Kidney (tissue), 14 donors: ENCODE results near the gene RNGTT. TPM values are rescaled to one million over a fixed set of nuclear protein-coding genes. Genes with fewer than 3 reads are reported as not detected.

ENCODE experiments used
- DNase-seq, 5 donors: peaks; one replicate each; pipeline ENCODE4 v3.0.0-alpha.2; 2013 to 2020
- FAIRE-seq: peaks from 2 replicates; lab custom pipeline; 2012; peaks lifted over from hg19 to GRCh38; lab: Jason Lieb, UNC
- H3K27ac ChIP-seq, 2 donors: one replicate each; pipeline ENCODE4 v1.7.0; 2013; ENCODE audit warnings: low read depth in 2 of 2, low read length in 2 of 2, inconsistent platforms in 1 of 2
- H3K27me3 ChIP-seq: one replicate; pipeline ENCODE4 v1.7.1; 2013; ENCODE audit warnings: low read length, inconsistent platforms; ENCODE audit not compliant: control insufficient read depth, insufficient read depth
- H3K36me3 ChIP-seq, 3 donors: one replicate each; pipeline versions ENCODE4 v1.7.0 to v1.7.1; 2013; ENCODE audit warnings: low read length in 3 of 3, control low read depth in 1 of 3, inconsistent platforms in 1 of 3; ENCODE audit not compliant: insufficient read depth in 3 of 3, control insufficient read depth in 2 of 3
- H3K4me1 ChIP-seq, 3 donors: one replicate each; pipeline versions ENCODE4 v1.7.0 to v1.7.1; 2013; ENCODE audit warnings: low read length in 3 of 3, inconsistent platforms in 1 of 3, low read depth in 1 of 3; ENCODE audit not compliant: control insufficient read depth in 2 of 3, insufficient read depth in 2 of 3
- H3K4me3 ChIP-seq, 3 donors: one replicate each; pipeline versions ENCODE4 v1.7.0 to v1.8.1; 2013; ENCODE audit warnings: low read length in 3 of 3, control low read depth in 1 of 3, inconsistent platforms in 1 of 3
- H3K9ac ChIP-seq, 3 donors: one replicate each; pipeline versions ENCODE4 v1.7.0 to v1.7.1; 2013; ENCODE audit warnings: low read length in 3 of 3, control low read depth in 1 of 3, inconsistent platforms in 1 of 3
- H3K9me3 ChIP-seq, 3 donors: one replicate each; pipeline versions ENCODE4 v1.7.0 to v1.7.1; 2013; ENCODE audit warnings: low read length in 3 of 3, control low read depth in 1 of 3, inconsistent platforms in 1 of 3; ENCODE audit not compliant: control insufficient read depth in 2 of 3, insufficient read depth in 1 of 3
- intact Hi-C: fragments of 100-400 bp; cut with DNase I; formaldehyde crosslinking; loops from one replicate; pipeline ENCODE4 v1.11.1; 2022
- polyA plus RNA-seq: library from polyadenylated mRNA; stranded (reverse); fragments of 350-450 nt; fragmentation: Illumina TruSeq; extraction: RNeasy Lipid Tissue Mini Kit (QIAGEN cat#74804); gene quantifications from one replicate; pipeline ENCODE4 v1.2.3, GENCODE V29; 2014; ENCODE audit warnings: low read depth, low replicate concordance; ENCODE audit not compliant: insufficient read depth
- total RNA-seq: library from RNA; stranded (reverse); fragmentation: NEBNext Ultra II Directional; extraction: Animal tissue kit (Norgen Biotek cat#: 25700); gene quantifications from one replicate; pipeline ENCODE4 v1.2.1, GENCODE V29; 2021
- TF ChIP-seq, protein P1 (sequence below): IDR thresholded peaks from 3 replicates; pipeline ENCODE4 v1.5.1; 2012; ENCODE audit warnings: mild to moderate bottlenecking, moderate library complexity, borderline replicate concordance; ENCODE audit not compliant: insufficient read depth; ENCODE audit errors: extremely low read depth
- donor health status: control.
- donor health status: control.
- donor health status: control.
- donor health status: control.
- donor health status: control.
- donor health status: DM: yes; HTN: yes; CAD: no.
- donor health status: Normal renal cell carcinoma (clear cell type).

Gene RNGTT
- total and polyA plus RNA-seq, 2 donors from 2014 or later, result 5.4 to 13.8 TPM

DNA sequence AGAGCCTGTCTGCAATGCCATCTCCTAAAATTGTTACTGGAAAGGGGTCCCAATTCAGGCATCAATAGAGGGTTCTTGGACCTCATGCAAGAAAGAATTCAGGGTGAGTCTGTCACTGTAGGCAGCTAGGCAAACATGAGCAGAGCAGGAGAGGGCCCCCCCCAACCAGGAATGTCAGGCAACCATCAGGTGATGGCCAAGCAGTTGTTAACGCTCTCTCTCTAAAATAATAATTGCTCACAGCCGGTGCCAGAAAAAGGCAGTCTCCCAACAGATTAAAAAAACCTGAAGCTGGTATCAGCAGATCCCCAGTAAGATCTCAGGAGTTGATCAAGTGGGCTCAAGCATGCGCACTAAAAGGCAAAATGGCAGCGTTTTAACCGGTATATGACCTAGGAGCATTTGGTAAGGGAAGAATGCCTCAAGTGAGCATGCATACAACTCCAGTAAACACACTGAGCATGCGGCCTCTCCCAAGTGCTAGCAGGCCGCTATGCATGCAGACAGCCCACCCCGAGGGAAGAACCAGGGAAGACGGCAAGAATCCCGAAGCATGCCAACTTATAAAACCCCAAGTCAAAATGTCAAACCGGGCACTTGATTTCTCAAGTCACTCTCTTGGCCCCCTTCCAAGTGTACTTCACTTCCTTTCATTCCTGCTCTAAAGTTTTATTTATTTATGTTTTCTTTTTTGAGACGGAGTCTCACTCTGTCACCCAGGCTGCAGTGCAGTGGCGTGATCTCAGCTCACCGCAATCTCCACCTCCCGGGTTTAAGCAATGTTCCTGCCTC is 44.0 kb upstream of the RNGTT start:
- intact Hi-C loops, result no loop called here
- DNase-seq (no peak), FAIRE-seq (no peak)
- H3K36me3 ChIP-seq, result no peaks in the 10 kb centered on the region
- no peaks in the 10 kb centered on the region for H3K9me3 ChIP-seq
- TF ChIP-seq, protein P1, sequence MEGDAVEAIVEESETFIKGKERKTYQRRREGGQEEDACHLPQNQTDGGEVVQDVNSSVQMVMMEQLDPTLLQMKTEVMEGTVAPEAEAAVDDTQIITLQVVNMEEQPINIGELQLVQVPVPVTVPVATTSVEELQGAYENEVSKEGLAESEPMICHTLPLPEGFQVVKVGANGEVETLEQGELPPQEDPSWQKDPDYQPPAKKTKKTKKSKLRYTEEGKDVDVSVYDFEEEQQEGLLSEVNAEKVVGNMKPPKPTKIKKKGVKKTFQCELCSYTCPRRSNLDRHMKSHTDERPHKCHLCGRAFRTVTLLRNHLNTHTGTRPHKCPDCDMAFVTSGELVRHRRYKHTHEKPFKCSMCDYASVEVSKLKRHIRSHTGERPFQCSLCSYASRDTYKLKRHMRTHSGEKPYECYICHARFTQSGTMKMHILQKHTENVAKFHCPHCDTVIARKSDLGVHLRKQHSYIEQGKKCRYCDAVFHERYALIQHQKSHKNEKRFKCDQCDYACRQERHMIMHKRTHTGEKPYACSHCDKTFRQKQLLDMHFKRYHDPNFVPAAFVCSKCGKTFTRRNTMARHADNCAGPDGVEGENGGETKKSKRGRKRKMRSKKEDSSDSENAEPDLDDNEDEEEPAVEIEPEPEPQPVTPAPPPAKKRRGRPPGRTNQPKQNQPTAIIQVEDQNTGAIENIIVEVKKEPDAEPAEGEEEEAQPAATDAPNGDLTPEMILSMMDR, result no peak
- H3K4me1 ChIP-seq, result peaks cover 0 to 2% (median 0%) of the 10 kb centered on the region in 3 donors
- peak overlapping the region in 1 of 3 donors; percentile 35 for H3K4me3 ChIP-seq
- H3K27me3 ChIP-seq, result no peaks in the 10 kb centered on the region
- H3K9ac ChIP-seq, result no peak overlapping the region
- H3K27ac ChIP-seq, result no peak overlapping the region

DNA sequence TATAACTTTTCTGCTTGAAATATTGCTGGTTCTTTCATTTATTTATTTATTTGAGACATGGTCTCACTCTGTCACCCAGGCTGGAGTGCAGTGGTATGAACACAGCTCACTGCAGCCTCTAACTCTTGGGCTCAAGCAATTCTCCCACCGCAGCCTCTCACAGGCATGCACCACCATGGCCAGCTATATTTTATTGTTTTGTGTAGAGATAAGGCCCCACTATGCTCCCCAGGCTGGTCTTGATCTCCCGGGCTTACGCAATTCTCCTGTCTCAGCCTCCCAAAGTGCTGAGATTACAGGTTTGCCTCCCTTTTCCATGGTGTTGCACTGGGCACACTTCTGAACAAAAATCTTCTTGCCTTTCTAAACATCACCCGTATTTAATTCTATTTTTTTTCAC is 39.1 kb upstream of the RNGTT start:
- no peak for DNase-seq
- no peak for FAIRE-seq
- no peak overlapping the region for H3K27ac ChIP-seq
- no peak overlapping the region for H3K4me3 ChIP-seq
- H3K4me1 ChIP-seq, result peaks cover 0 to 2% (median 0%) of the 10 kb centered on the region in 3 donors
- TF ChIP-seq, protein P1, result no peak
- no peak overlapping the region for H3K9ac ChIP-seq
- no peaks in the 10 kb centered on the region for H3K27me3 ChIP-seq
- intact Hi-C loops, result no loop called here
- H3K9me3 ChIP-seq, result no peaks in the 10 kb centered on the region
- no peaks in the 10 kb centered on the region for H3K36me3 ChIP-seq

DNA sequence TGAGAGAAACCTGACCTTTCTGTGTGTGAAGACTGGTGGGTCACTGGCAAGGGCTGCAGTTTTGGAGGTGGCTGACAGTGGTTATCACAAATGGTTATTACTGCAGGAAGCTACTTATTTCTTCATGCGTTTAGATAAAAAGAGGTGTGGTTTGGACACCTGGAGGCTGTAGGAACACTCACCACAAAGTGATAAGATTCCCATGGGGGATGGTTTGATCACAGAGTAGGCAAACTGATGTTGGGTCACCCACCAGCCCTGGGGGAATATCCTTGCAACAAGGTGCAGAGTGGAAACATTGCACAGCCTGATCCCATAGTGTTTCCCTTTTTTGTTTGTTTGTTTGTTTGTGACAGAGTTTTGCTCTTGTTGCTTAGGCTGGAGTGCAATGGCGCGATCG is 33.9 kb upstream of the RNGTT start:
- H3K9ac ChIP-seq, result no peak overlapping the region
- H3K4me1 ChIP-seq, result no peaks in the 10 kb centered on the region
- intact Hi-C loops, result no loop called here
- no peak overlapping the region for H3K27ac ChIP-seq
- FAIRE-seq (no peak), DNase-seq (no peak)
- H3K36me3 ChIP-seq, result no peaks in the 10 kb centered on the region
- H3K27me3 ChIP-seq, result no peaks in the 10 kb centered on the region
- H3K4me3 ChIP-seq, result no peak overlapping the region
- H3K9me3 ChIP-seq, result no peaks in the 10 kb centered on the region
- TF ChIP-seq, protein P1, result no peak
